ENCODE measurements around the gene CPNE2.

CPNE2 gene

DNA sequence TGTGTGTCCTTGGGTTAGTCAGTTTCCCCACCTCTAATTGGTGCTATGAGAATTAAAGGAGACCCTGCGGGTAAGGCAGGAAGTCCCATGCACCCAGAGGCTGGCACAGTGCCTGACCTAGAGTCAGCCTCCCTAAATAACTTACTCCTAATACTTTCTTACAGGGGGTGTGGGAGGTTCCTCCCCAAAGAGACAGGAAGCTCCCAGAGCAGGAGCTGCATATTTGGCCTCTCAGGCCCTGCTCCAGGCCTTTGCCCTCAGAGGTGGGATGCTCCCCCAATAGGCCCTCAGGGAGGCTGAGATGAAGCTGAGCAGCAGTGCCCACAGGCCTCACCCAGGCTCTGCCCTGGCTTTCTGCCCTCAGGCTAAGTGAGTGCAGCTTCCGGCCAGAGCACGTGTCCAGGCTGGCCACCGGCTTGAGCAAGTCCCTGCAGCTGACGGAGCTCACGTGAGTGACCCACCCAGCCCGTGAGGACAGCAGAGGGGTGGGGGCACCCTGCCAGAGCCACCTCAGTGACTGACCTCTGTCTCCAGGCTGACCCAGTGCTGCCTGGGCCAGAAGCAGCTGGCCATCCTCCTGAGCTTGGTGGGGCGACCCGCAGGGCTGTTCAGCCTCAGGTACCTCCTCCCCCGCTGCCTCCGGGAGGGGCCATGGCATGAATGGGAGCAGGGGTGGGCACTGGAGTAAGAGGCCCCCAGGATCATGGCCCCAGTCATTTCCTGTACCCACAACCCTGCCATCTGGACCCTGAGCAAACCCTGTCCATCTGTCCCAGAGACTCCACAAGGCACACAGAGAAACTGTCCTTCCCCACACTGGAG, 31.1 kb upstream of the CPNE2 start:
- TF ChIP-seq GATA3 (IDR thresholded peaks at IDR 0.05; ENCODE audit: low read depth, low read length): no peak
- TF ChIP-seq GATA2 (IDR thresholded peaks at IDR 0.05; ENCODE audit: low read depth, low read length): no peak

DNA sequence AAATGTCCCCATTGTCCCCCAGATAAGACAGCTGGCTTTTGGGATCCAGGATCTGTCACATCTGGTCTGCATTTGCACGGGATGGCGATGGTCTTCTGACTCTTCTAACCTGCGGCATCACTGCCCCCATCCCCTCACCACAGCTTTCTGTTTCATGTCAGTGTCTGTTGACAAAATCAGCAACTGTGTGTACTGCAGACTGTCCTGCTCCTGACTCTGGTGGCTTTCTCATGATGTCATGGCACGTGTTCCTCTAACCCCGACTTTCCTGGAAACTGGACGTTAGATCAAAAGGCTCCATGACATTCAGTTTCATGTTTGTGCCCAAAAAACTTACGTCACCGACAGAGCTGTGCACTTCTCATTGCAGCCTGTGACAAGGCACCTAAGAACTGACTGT, 30.1 kb upstream of the CPNE2 start:
- TF ChIP-seq GATA3 (IDR thresholded peaks at IDR 0.05; ENCODE audit: low read depth, low read length): no peak
- peak; percentile 84 for TF ChIP-seq GATA2 (IDR thresholded peaks at IDR 0.05; ENCODE audit: low read depth, low read length)

DNA sequence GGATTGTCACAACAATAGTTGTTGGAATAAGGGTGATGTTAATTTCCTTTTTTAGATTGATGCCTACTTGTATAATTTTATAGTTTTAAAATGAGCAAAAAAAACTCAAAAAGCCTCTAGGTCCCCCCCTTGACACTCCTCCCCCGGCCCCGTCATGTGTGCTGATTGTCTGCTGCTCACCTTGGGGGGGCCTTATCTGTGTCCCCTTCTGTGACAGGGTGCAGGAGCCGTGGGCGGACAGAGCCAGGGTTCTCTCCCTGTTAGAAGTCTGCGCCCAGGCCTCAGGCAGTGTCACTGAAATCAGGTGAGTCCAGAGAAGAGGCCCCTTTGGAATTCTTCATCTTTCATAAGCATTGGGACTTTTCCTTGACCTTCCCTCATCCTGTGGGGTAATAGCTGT, 27.4 kb upstream of the CPNE2 start:
- TF ChIP-seq GATA2 (IDR thresholded peaks at IDR 0.05; ENCODE audit: low read depth, low read length) (no peak), GATA3 (IDR thresholded peaks at IDR 0.05; ENCODE audit: low read depth, low read length) (no peak)

DNA sequence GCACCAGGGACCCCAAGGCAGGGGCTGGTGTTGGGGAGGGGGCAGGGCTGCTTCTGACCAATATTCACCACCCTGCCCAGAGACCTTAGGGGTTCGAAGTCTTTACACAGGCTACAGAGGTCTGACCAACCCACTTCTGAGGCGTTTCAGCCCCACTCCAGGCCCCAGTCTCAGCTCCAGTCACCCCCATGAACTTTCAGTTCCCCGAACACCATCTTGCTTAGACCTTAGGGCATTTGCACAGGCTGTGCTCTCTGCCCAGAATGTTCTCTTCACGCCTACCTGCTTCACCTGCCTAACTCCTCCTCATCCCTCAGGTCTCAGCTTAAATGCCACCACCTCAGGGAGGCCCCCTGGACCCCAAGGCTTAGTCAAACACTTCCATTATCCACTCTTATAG, 25.8 kb upstream of the CPNE2 start:
- TF ChIP-seq GATA3 (IDR thresholded peaks at IDR 0.05; ENCODE audit: low read depth, low read length) (no peak), GATA2 (IDR thresholded peaks at IDR 0.05; ENCODE audit: low read depth, low read length) (no peak)

DNA sequence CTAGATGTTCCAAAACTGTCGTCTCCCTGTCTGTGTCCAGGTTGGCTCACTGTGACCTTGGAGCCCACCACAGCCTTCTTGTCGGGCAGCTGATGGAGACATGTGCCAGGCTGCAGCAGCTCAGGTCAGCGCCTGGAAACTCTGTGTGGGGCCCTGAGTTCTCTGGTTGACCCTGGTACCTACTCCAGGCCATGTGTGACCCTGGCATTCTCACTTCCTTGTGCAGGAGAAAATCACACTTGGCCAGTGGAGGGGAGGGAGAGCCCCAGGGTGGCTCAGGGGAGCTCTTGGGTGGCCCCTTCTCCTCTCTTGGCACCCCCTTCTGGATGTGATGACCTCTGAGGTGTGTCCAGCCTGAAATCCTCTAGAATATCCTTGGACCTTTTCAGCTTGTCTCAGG, 25.0 kb upstream of the CPNE2 start:
- TF ChIP-seq GATA3 (IDR thresholded peaks at IDR 0.05; ENCODE audit: low read depth, low read length) (no peak), GATA2 (IDR thresholded peaks at IDR 0.05; ENCODE audit: low read depth, low read length) (no peak)

DNA sequence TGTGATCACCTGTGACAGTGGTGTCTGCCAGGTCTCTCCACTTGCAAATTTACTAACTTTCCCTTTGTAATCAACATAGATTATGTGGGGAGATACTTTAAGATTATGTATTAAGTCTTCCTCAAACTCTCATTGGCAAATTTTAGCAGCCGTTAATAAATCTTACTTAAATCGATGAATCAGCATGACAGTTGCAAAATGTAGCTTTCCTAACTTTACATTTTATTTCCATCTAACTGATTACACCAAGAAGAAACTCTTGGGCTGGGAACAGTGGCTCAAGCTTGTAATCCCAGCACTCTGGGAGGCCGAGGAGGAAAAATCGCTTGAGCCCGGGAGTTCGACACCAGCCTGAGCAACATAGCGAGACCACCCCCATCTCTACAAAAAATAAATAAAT, 23.3 kb upstream of the CPNE2 start:
- no peak for TF ChIP-seq GATA3 (IDR thresholded peaks at IDR 0.05; ENCODE audit: low read depth, low read length)
- no peak for TF ChIP-seq GATA2 (IDR thresholded peaks at IDR 0.05; ENCODE audit: low read depth, low read length)

DNA sequence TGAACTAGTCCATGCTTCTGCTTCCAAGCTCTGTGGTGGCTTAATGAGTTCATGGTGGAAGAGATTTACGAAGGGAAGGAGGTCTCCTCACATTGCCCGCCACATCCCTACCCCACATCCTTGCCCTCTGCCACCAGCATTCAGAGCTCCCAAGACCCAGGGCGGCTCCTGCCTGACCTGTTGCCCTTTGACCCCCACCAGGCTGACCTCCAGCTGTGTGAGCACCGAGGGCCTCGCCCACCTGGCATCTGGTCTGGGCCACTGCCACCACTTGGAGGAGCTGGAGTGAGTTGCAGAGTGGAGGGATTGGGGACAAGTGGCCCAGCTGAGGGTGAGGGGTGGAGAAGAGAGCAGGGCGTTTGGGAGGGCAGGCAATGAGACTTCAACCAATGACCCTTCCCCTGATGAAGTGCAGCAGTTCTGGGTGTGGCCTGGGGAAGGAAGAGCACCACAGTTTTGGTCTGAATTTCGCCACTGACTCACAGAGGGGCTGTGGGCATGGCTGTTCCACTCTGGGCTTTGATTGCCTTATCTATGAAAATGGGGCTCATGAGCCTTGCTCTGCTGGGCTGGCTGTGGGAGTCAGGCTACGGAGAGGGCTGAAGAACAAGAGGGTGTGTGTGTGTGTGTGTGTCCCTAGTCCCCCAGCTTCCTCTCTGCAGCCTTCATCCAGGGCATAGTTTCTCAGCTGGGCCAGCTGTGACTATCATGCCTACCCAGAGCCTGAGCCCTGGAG, 22.6 kb upstream of the CPNE2 start:
- TF ChIP-seq GATA2 (IDR thresholded peaks at IDR 0.05; ENCODE audit: low read depth, low read length) (no peak), GATA3 (IDR thresholded peaks at IDR 0.05; ENCODE audit: low read depth, low read length) (no peak)

DNA sequence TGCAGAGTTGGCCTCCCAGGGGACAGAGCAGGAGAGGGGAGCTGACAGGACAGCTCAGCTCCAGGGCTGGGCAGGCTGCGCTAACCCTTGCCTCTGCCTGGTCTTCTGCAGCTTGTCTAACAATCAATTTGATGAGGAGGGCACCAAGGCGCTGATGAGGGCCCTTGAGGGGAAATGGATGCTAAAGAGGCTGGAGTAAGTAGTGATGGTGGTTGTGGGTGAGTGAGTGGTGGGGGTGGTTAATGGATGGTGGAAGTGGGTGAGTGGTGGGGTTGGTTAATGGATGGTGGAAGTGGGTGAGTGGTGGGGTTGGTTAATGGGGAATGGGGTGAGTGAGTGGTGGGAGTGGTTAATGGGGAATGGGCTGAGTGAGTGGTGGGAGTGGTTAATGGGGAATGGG, 22.0 kb upstream of the CPNE2 start:
- TF ChIP-seq GATA2 (IDR thresholded peaks at IDR 0.05; ENCODE audit: low read depth, low read length): no peak
- TF ChIP-seq GATA3 (IDR thresholded peaks at IDR 0.05; ENCODE audit: low read depth, low read length): no peak

DNA sequence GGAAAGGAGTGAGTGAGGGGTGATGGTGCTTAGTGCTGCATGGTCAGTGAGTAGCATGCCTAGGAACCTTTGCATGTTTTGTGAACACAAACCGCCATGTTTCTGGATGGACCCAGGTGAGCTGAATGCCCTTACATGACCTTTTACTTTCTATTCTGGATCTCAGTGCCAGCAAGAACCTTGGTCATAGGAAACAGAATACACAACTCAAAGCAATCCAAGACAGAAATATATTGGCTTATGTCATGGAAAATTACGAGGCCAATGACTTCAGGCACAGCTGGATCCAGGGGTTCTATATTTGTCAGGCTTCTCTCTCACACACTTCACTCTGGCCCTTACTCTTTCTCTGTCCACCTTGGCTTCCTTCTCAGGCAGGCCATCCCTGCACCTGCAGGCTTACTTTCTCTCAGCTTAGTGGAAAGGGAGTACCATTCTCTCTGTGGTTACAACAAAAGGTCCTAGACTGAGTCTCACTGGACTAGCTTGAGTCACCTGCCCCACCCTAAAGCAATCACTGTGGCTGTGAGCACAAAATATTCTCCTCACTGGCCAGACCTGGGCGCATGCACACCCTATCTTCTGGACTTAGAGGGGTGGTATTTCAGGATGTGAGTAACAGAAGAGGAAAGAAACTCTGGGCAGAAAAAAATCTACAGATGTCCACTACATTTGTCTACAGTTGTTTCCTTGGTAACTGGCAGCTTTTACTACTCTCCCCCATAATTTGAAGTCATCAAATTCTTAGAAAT, 20.4 kb upstream of the CPNE2 start:
- no peak for TF ChIP-seq GATA3 (IDR thresholded peaks at IDR 0.05; ENCODE audit: low read depth, low read length)
- TF ChIP-seq GATA2 (IDR thresholded peaks at IDR 0.05; ENCODE audit: low read depth, low read length): no peak

DNA sequence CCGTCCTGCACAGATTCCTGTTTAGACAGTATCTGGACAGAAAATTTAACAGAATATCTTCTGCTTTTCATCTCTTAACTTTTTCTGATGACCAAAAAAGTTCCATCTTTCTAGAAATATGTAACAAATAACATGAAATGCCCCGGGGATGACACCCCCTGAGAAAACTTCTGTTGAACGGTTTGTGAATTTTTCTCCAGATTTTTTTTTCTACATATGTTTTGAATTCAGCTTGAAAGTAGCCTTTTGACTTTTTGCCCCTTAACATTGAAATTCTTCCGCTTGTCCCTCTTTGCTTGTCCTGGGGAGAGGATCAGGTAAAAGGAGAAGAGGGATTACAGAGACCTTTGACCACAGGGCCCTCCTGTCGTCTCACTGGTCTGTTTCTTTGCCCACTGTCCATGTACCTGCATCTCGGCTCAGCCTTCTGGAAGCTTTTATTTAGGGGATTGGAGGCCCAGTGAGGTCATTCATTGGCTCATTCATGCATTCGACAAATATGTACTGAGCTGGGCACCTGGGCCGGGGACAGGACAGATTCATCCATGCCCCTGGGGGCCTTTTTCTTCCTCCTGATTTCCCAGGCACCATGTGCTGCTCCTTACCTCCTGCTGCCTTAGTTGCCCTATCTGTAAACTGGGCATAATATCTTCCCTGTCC, 19.6 kb upstream of the CPNE2 start:
- TF ChIP-seq GATA2 (IDR thresholded peaks at IDR 0.05; ENCODE audit: low read depth, low read length) (no peak), GATA3 (IDR thresholded peaks at IDR 0.05; ENCODE audit: low read depth, low read length) (no peak)

DNA sequence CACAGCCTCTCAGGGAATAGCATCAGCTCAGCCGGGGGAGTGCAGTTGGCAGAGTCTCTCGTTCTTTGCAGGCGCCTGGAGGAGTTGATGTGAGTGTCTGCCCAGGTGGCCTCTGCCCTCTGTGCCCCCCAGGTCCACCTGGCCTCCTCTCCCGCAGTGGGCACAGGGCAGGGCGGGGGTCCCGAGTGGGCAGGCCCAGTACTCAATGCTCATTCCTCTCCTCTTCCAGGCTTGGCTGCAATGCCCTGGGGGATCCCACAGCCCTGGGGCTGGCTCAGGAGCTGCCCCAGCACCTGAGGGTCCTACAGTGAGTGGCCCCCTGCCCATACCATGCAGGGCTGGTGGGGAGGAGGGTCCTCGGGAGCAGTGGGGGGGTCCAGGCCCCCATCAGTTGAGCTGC, 14.7 kb upstream of the CPNE2 start:
- TF ChIP-seq GATA2 (IDR thresholded peaks at IDR 0.05; ENCODE audit: low read depth, low read length): no peak
- no peak for TF ChIP-seq GATA3 (IDR thresholded peaks at IDR 0.05; ENCODE audit: low read depth, low read length)

DNA sequence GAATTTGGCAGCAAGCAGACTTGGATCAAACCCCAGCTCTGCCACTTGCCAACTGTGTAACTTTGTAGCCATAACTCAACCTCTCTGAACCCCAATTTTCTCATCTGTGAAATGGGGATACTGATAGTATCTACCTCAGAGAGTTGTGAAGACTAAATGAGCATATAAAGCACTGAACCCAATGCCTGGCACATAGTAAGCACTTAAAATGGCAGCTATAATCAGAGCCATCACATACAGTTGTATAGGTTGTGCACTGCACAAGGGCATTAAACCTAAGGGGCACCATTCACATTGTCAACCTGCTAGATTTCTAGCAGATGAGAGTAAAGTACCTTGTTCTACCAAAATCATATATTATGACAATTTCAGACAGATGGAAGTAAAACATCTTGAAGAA, 10.6 kb upstream of the CPNE2 start:
- no peak for TF ChIP-seq GATA3 (IDR thresholded peaks at IDR 0.05; ENCODE audit: low read depth, low read length)
- no peak for TF ChIP-seq GATA2 (IDR thresholded peaks at IDR 0.05; ENCODE audit: low read depth, low read length)

DNA sequence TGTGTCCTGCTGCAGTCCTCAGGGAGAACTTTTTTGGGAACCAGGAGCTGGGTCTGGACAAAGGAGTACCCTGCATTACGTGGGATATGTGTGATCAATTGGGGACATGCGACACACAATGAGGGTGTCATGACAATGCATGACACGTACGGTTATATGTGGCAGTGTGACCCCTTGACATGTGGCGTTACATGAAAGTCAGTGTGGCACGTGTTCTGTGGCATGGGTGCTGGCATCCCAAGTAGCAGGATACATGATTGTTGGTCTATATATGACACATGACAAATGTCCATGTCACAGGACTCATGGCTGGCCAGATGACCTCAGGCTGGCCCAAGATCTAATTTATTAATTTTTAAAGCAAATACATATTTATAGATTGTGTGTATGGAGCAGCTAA, 9.7 kb upstream of the CPNE2 start:
- no peak for TF ChIP-seq GATA3 (IDR thresholded peaks at IDR 0.05; ENCODE audit: low read depth, low read length)

DNA sequence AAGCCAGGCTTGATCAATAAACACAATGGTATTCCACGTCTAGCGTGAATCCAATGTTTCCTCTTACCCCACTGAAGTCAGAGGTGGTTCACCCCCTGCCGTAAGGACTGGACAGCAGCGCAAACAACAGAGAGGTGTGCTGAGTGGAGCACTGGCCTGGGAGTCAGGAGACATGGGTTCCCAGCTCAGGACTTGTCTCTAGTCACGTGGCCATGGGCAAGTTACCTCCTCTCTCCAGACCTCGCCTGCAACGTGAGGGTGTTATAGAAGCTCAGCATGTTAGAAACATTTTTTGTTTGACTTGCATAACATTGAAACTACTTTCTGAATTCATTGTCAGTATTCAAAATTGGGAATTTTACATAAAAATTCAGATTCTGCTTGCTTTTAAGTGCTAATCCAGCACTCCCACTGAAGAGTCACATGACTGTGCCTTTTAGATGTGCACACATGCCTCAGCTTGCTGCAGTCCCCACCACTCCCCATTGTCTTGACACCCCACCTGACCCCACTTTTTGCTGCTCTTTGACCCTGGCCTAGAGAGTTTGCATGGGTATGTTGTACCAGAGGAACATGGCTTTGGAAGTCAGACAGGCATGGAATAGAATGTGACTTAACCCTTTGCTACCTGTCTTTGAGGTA, 8.8 kb upstream of the CPNE2 start:
- no peak for TF ChIP-seq GATA2 (IDR thresholded peaks at IDR 0.05; ENCODE audit: low read depth, low read length)
- TF ChIP-seq GATA3 (IDR thresholded peaks at IDR 0.05; ENCODE audit: low read depth, low read length): no peak

Measured in SH-SY5Y (cell line).